Fibroblast of the conjunctiva (primary cell): ENCODE results near the gene YWHAG.
"Not testable (repeated sequence)": the region's sequence is repeated elsewhere in the genome, so short reads cannot be mapped to it uniquely, and the experiment has no call there.

ENCODE experiments used
- DNase-seq: peaks from one replicate; pipeline ENCODE4 v3.0.0-alpha.2; 2010; ENCODE audit warnings: low read depth

The YWHAG gene

DNA sequence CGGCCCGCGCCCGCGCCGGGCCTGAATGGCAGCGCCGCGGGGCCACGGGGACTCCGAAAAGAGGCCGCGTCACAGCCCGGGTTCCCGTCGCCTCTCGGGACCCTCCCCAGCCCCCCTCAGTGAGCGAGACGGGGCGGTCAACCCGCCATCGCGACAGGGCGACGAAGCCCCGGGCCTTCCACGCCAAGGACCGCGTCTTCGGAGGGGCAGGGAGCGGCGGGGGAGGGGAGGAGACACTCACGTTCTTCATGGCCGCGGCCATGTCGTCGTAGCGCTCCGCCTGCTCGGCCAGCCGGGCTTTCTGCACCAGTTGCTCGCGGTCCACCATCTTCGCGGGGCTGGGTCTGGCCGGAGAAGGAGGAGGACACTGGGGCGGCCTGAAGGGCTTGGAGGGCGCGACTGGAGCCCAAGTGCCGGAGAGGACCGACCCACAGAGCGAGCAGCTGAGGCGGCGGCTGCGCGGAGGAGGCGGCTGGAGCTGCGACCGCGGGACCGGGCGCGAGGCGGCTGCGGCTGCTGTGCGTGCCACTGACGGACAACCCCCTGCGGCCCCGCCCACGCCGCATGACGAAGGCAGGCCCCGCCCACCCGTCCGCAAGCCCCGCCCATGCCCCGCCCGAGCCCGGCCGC, at the start of gene YWHAG:
YWHAG (minus strand) TSS at position 511 of the 630 bp plus-strand sequence; CDS start at position 328, 183 bp downstream.
- DNase-seq = peak; percentile 82

DNA sequence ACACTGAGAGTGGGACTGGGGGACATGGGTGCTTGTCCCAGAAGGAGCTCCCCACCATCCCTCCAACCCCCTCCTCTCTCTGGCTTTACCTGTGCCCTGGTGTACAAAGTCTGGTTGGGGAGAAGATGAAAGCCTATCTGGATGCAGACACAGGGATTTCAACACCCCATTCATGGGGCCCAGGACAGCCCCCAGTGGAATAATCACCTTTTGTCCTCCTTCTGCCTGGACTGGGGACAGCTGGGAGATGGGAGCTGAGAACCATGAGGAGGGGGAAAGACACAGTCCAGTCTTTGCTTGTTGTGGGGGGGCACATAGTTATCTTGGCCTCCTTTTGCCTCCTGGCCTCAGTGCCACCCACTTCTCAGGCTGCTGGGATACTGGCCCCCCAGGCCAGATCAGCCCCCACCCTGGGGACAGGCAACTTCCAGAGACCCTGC, 49.4 kb upstream of the YWHAG start:
- DNase-seq = no peak

DNA sequence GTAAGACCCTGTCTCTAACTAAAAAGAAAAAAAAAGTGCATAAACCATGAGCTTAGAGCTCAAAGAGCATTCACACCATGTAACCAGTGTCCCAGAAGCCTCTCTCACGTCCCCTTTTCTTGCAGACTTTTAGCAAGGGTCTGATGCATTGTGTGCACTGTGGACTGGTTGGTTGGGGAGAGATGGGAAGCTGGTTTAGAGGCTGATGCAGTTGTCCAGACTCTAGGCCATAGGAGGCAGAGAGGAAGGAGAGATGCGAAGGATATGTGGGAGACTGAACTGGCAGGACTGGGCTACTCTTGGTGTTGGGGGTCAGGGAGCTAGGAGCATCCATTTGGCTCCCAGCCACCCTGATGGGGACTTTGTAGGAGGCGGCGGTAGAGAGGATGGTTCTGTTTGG, 48.9 kb upstream of the YWHAG start:
- no peak for DNase-seq

DNA sequence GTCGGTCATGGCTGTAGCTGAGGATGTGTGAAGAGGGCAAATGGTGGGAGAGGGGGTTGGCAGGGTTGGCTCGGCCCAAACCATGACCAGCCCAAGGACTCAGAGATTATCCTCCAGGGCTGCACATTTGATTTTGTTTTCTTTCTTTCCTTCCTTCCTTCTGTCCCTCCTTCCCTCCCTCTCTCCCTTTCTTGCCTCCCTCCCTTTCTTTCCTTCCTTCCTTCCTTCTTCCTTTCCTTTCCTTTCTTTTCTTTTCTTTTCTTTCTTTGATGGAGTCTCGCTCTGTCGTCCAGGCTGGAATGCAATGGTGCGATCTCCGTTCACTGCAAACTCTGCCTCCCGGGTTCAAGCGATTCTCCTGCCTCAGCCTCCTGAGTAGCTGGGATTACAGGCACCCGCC, 46.9 kb upstream of the YWHAG start:
- no peak for DNase-seq

DNA sequence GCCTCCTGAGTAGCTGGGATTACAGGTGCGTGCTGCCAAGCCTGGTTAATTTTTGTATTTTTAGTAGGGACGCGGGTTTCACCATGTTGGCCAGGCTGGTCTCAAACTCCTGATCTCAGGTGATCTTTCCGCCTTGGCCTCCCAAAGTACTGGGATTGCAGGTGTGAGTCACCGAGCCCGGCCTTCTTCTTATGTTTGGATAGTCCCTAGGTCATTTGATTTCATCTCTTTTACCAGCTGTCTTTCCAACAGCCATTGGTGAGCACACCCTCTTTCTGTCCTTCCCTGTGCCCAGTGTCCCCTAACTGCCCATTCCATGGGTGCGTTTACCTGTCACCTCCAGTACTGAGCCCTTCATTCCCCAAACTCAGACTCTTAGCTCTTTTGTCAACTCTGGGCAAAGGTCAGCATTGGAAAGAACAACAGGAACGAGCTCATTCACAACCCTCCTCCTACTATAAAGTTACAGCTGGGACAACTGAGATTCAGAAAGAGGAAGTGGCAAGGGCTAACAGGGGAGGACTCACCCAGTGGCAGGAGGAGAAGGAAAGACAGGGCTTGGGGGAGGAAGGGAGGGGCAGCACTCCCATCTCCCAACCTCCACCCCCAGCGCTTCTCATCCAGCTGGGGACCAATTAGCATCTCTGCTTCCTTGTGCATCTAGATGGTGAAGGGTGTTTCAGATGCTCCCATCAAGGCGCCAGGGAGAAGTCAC, 45.1 kb upstream of the YWHAG start:
- no peak for DNase-seq

DNA sequence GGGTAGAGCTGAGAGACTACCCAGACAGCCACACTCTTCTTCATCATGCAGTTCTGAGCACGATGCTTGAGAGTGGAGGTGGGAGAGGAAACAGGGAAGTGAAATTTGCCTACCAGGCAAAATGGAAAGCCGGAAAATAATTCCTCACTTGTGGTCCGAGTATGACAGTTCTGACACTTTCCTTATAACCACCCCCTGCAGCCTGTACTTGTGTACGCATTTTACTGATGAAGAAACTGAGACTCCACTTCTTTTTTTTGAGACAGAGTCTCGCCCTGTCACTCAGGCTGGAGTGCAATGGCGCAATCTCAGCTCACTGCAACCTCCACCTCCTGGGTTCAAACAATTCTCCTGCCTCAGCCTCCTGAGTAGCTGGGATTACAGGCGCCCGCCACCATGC, 44.3 kb upstream of the YWHAG start:
- not testable (repeated sequence) for DNase-seq

- no peak for DNase-seq
These were observed 41.5 kb upstream of the YWHAG start for GRCh38 chr7:76400248-76400647.

DNA sequence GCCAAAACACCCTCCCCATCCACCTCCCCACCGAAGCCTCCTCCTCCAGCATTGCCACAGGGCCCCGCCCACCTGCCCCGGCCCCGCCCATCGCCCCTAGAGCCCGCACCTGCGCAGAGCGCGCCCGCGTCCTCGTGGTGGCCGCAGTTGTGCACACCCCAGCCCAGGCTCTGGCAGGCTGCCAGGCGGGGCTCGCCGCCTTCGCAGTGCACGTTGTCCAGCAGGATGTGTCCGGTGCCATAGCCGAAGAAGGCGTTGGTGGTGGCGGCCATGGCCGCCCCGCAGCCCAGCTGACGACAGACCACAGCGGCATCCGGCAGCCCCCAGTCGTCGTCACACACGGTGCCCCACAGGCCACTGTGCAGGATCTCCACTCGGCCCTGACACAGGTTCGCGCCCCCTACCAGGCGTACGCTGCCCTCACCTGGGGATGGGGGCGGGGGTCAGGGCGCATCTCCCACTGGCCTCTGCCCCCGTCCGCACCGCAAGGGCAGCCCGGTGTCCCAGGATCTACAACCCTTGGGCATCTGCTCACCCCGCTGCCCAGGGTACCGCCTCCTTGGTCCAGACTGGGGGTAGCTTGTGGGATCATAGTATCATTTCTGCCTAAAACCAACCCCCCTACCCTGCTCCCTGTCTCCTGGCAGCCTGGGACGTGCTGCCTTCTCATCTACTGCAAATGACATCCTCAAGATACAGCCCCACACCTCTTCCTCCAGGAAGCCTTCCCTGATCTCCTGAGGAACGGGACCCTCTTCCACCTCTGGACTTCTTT, 38.8 kb upstream of the YWHAG start:
- DNase-seq = peak; percentile 49

GRCh38 chr7:76396864-76397263, 38.1 kb upstream of the YWHAG start:
- no peak for DNase-seq

DNA sequence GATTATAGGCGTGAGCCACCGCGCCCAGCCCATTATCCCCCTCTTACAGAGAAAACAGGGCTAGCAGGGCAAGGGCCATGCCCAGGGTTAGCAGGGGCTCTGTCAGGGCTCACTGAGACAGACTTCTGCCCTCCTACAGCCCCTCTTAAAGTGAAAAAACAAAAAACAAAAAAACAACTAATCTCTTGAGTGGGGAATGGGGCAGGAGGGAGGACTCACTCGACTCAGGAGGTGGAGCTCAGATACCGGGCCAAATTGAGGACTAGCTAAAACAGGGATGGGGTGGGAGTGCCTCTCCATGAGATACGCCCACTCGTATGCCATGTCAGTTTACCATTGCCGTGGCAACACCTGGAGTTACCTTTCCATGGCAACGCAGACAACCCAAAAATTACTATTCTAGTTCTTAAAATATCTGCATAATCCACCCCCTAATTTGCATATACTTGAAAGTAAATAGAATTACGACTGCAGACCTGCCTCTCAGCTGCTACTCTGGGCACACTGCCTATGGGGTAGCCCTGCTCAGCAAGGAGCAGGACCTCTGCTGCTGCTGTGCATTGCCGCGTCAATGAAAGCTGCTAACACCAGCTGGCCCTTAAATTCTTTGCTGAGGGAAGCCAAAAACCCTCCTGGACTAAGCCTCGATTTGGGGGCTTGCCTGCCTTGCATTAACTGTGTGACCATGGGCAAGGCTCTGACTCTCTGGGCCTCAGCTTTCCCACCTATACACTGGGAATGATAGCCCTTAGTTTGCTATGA, 37.4 kb upstream of the YWHAG start:
- DNase-seq = no peak

- DNase-seq = not testable (repeated sequence)
These were observed 36.8 kb upstream of the YWHAG start for GRCh38 chr7:76395605-76395964.

GRCh38 chr7:76394957-76395356, 36.2 kb upstream of the YWHAG start:
- DNase-seq = no peak

- peak; percentile 86 for DNase-seq
These were observed 34.6 kb upstream of the YWHAG start for GRCh38 chr7:76393116-76394031.

DNA sequence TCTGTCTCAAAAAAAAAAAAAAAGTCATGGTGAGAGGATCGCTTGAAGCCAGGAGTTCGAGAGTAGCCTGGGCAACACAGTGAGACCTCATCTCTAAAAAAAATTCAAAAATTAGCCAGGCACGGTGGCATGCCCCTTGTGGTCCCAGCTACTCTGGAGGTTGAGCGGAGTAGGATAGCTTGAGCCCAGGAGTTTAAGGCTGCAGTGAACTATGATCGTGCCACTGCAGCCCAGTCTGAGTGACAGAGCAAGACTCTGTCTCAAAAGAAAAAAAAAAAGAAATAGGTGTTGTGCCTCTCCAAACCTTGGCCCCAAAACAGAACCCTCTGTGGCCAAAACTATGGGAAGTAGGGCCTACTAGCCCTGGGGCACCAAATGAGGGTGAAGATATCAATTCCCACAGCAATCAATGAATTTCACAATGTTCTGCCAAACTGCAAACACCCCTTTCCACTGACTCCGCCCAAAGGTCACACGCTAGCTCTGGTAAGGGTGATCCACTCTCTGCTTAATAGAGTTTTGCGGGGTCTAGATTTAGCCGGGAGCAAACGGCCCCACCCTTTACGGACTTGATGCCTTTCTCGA, 33.8 kb upstream of the YWHAG start:
- no peak for DNase-seq

DNA sequence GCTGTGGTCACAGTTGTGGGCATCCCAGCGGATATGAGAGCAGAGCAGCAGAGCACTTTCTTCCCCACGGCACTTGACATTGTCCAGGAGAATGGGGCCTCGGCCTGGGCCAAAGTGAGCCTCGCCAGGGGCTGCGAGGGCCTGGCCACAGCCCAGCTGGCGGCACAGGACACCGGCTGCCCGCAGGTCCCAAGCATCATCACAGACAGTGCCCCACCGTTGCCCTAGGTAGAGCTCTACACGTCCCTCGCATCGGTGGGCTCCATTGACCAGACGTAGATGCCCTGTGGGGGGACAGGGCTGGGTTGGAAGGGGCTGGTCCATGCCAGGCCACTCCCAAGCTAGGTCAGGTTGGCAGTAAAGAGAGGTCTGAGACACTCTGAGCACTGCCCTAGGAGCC, 31.3 kb upstream of the YWHAG start:
- no peak for DNase-seq

DNA sequence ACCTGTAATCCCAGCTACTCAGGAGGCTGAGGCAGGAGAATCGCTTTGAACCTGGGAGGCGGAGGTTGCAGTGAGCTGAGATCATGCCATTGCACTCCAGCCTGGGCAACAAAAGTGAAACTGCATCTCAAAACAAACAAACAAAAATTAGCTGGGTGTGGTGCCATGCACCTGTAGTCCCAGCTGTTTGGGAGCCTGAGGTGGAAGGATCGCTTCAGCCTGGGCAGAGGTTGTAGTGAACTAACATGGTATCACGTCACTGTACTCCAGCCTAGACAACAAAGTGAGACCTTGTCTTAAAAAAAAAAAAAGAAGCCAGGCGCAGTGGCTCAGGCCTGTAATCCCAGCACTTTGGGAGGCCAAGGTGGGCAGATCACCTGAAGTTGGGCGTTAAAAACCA, 29.0 kb upstream of the YWHAG start:
- DNase-seq = not testable (repeated sequence)

- DNase-seq = no peak
These were observed 28.0 kb upstream of the YWHAG start for GRCh38 chr7:76386691-76387260.

- no peak for DNase-seq
These were observed 24.5 kb upstream of the YWHAG start for GRCh38 chr7:76383089-76383944.

DNA sequence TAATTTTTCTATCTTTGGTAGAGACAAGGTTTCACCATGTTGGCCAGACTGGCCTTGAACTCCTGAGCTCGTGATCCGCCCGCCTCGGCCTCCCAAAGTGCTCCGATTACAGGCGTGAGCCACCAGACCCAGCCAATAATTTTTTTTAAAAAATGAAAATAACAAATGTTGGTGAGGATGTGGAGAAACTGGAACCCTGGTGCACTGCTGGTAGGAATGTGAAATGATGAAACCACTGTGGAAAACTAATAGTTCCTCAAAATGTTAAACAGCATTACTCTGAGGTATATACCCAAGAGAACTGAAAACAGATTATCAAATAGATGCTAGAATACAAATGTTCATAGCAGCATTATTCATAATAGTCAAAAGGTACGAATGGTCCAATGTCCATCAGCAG, 23.0 kb upstream of the YWHAG start:
- DNase-seq = no peak

DNA sequence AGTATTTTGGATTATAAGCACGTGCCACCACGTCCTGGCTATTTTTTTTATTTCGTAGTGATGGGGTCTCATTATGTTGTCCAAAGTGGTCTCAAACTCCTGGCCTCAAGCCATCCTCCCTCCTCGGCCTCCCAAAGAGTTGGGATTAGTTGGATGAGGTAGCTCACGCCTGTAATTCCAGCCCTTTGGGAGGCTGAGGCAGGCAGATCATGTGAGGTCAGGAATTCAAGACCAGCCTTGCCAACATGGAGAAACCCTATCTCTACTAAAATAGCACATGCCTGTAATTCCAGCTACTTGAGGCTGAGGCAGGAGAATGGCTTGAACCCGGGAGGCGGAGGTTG, 21.8 kb upstream of the YWHAG start:
- no peak for DNase-seq
